ENCODE measurements around the gene DMRTC1B.
"Not testable (repeated sequence)": the region's sequence is repeated elsewhere in the genome, so short reads cannot be mapped to it uniquely, and the experiment has no call there.

DMRTC1B gene, protein sequence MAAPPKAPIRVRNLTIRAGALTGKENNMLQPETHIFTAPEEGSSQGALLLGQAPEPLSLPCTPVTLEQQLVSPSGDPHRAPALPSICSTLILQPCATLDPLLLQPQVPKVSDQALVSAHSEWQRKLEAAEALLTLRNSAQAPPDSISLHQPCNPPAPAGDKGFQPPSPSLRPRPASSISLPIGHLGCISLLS

GRCh38 chrX:72776653-72777466 is at the start of gene DMRTC1B:
Gene DMRTC1B, plus strand, starts transcription at chrX:72776890. Its CDS starts 68,246 bp downstream, at chrX:72845136.
- not testable (repeated sequence) for H3K9me3 Mint-ChIP-seq; H3K27ac Mint-ChIP-seq; H3K36me3 Mint-ChIP-seq (ENCODE audit: low read depth); H3K4me1 Mint-ChIP-seq (ENCODE audit: low read depth); H3K27me3 Mint-ChIP-seq (ENCODE audit: low read depth); H3K4me3 Mint-ChIP-seq

DNA sequence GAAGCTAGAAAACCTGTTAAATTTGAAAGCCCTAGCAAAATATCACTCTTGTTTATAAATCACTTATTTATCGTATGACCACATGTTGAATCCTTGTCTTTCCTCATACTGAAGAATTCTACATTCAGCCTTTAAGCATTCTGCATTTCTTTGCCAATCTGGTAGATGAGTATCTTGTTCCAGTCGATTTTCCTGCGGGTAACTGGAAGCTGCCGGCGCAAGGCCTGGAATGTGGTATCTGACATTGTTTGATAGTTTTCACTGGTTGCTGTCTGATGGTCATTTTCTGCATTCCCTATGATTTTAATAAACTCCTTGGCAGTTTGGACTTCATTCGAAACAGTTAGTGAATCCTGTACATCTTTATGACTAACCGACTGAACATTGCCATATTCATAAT is 48.8 kb upstream of the DMRTC1B start:
- H3K27me3 Mint-ChIP-seq (ENCODE audit: low read depth), result peaks cover 21% of the 10 kb centered on the region
- no peaks in the 10 kb centered on the region for H3K36me3 Mint-ChIP-seq (ENCODE audit: low read depth)
- no peak overlapping the region for H3K4me3 Mint-ChIP-seq
- H3K4me1 Mint-ChIP-seq (ENCODE audit: low read depth), result no peaks in the 10 kb centered on the region
- no peak overlapping the region for H3K27ac Mint-ChIP-seq
- H3K9me3 Mint-ChIP-seq, result no peaks in the 10 kb centered on the region

DNA sequence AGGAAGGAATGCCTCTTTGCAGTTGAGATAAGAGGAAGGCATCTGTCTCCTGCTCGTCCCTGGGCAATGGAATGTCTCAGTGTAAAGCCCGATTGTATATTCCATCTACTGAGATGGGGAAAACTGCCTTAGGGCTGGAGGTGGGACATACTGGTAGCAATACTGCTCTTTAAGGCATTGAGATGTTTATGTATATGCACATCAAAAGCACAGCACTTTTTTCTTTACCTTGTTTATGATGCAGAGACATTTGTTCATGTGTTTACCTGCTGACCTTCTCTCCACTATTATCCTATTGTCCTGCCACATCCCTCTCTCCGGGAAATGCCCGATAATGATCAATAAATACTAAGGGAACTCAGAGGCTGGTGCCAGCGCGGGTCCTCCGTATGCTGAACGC is 43.1 kb upstream of the DMRTC1B start:
- H3K9me3 Mint-ChIP-seq; H3K36me3 Mint-ChIP-seq (ENCODE audit: low read depth); H3K27ac Mint-ChIP-seq; H3K4me3 Mint-ChIP-seq; H3K4me1 Mint-ChIP-seq (ENCODE audit: low read depth): not testable (repeated sequence)
- H3K27me3 Mint-ChIP-seq (ENCODE audit: low read depth), result peaks cover 21% of the 10 kb centered on the region

DNA sequence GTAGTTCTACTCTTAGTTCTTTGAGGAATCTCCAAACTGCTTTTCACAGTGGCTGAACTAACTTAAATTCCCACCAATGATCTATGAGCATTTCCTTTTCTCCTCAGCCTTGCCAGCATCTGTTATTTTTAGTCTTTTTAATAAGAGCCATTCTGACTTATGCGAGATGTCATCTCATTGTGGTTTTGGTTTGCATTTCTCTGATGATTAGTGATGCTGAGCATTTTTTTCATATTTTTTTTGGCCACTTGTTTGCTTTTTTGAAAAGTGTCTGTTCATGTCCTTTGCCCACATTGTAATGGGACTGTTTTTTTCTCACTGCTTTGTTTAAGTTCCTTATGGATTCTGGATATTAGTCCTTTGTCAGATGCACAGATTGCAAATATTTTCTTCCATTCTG is 41.1 kb upstream of the DMRTC1B start:
- H3K4me1 Mint-ChIP-seq (ENCODE audit: low read depth), result no peaks in the 10 kb centered on the region
- peaks cover 21% of the 10 kb centered on the region for H3K27me3 Mint-ChIP-seq (ENCODE audit: low read depth)
- no peaks in the 10 kb centered on the region for H3K9me3 Mint-ChIP-seq
- no peak overlapping the region for H3K27ac Mint-ChIP-seq
- H3K4me3 Mint-ChIP-seq, result no peak overlapping the region
- no peaks in the 10 kb centered on the region for H3K36me3 Mint-ChIP-seq (ENCODE audit: low read depth)

DNA sequence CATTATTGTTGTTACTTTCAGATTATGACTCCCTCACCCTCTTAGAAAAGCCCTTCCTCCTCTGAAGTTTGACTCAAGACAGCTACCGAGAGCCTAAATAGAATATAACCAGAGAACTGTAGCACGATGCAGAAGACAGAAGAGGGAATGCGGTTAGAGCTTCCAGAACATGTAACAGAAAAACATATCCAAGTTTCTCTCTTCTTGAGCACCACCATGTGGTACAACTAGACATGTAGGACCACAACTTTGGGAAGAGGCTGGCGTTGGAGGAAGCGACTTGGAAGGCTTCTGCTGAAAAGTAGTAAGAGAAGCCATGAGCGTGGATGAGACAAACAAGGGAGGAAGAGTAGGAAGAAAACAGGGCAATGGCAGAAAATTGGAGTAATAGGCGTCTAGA is 31.1 kb upstream of the DMRTC1B start:
- H3K9me3 Mint-ChIP-seq; H3K27ac Mint-ChIP-seq; H3K4me1 Mint-ChIP-seq (ENCODE audit: low read depth); H3K4me3 Mint-ChIP-seq; H3K36me3 Mint-ChIP-seq (ENCODE audit: low read depth); H3K27me3 Mint-ChIP-seq (ENCODE audit: low read depth): not testable (repeated sequence)

DNA sequence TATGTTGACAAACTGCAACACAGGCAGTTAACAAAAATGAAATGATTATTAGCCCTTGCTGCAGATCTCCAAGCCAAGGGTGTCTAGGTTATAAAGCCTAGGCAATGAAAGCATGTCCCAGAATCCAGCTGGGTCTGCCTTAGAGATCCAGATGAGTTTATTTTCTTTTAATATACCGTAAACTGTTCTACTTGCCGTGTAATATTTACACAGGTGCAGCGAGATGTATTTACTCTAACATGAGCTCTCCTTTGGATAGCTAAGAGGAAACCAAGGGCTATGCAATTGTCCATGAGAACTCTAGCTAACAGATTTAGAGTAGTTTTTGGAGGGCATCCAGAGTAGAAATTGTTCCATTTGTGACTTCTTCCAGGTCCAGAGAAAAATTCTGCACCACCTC is 28.1 kb upstream of the DMRTC1B start:
- H3K9me3 Mint-ChIP-seq; H3K36me3 Mint-ChIP-seq (ENCODE audit: low read depth); H3K4me3 Mint-ChIP-seq; H3K27me3 Mint-ChIP-seq (ENCODE audit: low read depth); H3K4me1 Mint-ChIP-seq (ENCODE audit: low read depth); H3K27ac Mint-ChIP-seq: not testable (repeated sequence)

GRCh38 chrX:72760454-72760853 is 16.2 kb upstream of the DMRTC1B start:
- not testable (repeated sequence) for H3K27me3 Mint-ChIP-seq (ENCODE audit: low read depth); H3K36me3 Mint-ChIP-seq (ENCODE audit: low read depth); H3K4me3 Mint-ChIP-seq; H3K27ac Mint-ChIP-seq; H3K9me3 Mint-ChIP-seq; H3K4me1 Mint-ChIP-seq (ENCODE audit: low read depth)

DNA sequence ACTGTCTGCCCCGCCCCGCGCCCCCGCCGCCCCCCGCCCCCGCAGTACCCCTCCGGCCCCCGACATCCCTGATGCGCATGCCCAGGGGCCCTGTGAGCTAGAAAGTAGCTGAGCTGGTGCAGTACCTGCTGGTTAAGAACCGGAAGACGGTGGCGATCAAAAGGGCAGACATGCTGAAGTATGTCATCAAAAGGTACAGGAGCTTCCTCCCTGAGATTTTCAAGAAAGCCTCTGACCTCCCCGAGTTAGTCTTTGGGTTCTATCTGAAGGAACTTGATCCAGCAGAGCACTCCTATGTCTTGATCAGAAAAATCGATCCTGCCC is 739 bp downstream of the DMRTC1B start:
- H3K9me3 Mint-ChIP-seq; H3K4me3 Mint-ChIP-seq; H3K36me3 Mint-ChIP-seq (ENCODE audit: low read depth); H3K27ac Mint-ChIP-seq; H3K4me1 Mint-ChIP-seq (ENCODE audit: low read depth); H3K27me3 Mint-ChIP-seq (ENCODE audit: low read depth): not testable (repeated sequence)

GRCh38 chrX:72778146-72778545 is 1.5 kb downstream of the DMRTC1B start:
- not testable (repeated sequence) for H3K36me3 Mint-ChIP-seq (ENCODE audit: low read depth); H3K4me1 Mint-ChIP-seq (ENCODE audit: low read depth); H3K27me3 Mint-ChIP-seq (ENCODE audit: low read depth); H3K4me3 Mint-ChIP-seq; H3K9me3 Mint-ChIP-seq; H3K27ac Mint-ChIP-seq

GRCh38 chrX:72782560-72782959 is 5.9 kb downstream of the DMRTC1B start, which contains the start of gene FAM236B:
Gene FAM236B, minus strand, starts transcription at chrX:72782660. Its CDS starts 100 bp downstream, at chrX:72782560.
- not testable (repeated sequence) for H3K9me3 Mint-ChIP-seq; H3K36me3 Mint-ChIP-seq (ENCODE audit: low read depth); H3K4me1 Mint-ChIP-seq (ENCODE audit: low read depth); H3K27me3 Mint-ChIP-seq (ENCODE audit: low read depth); H3K27ac Mint-ChIP-seq; H3K4me3 Mint-ChIP-seq

- H3K27me3 Mint-ChIP-seq (ENCODE audit: low read depth); H3K27ac Mint-ChIP-seq; H3K36me3 Mint-ChIP-seq (ENCODE audit: low read depth); H3K4me1 Mint-ChIP-seq (ENCODE audit: low read depth); H3K4me3 Mint-ChIP-seq; H3K9me3 Mint-ChIP-seq: not testable (repeated sequence)
These were observed 6.8 kb downstream of the DMRTC1B start for GRCh38 chrX:72783365-72783936.

DNA sequence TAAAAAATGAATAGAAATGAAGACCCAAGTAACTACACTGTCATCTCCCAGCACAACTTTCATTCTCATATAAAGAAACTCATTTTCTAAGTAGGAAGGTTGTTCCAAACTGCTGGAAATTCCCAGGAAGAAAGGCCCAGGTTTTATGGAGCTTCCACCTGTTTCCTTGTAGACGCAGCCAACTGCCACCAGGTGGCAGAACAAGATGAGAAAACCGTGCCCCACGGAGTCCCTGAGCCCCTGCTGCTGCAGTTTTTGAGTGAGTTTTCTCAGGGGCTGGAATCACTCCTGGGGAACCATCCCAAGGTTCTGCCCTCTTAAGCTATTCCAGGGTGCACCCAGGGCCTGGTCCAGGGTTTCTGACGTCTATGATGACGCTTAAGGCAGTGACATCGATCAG is 7.3 kb downstream of the DMRTC1B start:
- not testable (repeated sequence) for H3K4me1 Mint-ChIP-seq (ENCODE audit: low read depth); H3K9me3 Mint-ChIP-seq; H3K27ac Mint-ChIP-seq; H3K27me3 Mint-ChIP-seq (ENCODE audit: low read depth); H3K36me3 Mint-ChIP-seq (ENCODE audit: low read depth); H3K4me3 Mint-ChIP-seq

DNA sequence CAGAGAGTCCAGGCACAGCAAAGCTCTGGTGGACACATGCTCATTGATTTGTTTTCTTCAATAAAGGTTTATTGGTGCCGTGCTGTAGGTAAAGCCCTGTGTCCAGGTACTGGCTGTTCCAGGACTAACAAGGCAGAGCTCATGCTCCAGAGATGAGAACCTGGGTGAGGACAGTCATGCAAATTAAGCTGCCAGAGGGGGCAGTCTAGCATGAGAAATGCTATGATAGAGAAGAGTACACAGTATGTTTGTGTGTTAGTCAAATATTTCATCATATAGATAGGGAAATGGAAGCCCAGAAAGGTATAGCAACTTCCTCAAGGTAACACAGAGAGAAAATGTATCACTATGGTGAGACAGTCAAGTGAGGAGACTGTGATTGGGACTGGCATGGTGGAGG is 11.5 kb downstream of the DMRTC1B start:
- not testable (repeated sequence) for H3K36me3 Mint-ChIP-seq (ENCODE audit: low read depth); H3K4me3 Mint-ChIP-seq; H3K4me1 Mint-ChIP-seq (ENCODE audit: low read depth); H3K27me3 Mint-ChIP-seq (ENCODE audit: low read depth); H3K9me3 Mint-ChIP-seq; H3K27ac Mint-ChIP-seq

DNA sequence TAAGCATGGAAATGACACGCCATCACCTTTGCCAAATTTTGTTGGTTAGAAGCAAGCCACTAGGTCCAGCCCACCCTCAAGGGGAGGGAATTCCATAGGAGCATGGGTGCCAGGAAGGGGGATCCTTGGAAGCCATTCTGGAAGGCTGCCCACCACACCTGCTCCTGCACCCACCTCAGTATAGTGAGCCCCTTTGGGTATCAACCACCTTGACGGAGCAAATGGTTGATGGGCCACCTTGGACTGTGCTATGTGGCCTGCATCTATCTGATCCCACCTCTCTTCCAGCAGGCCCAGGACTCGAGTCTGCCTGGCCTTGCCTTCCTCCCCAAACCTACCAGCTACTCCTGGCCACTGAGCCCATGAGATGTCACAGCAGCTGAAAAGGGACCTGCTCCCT is 13.7 kb downstream of the DMRTC1B start:
- not testable (repeated sequence) for H3K4me3 Mint-ChIP-seq; H3K9me3 Mint-ChIP-seq; H3K27ac Mint-ChIP-seq; H3K36me3 Mint-ChIP-seq (ENCODE audit: low read depth); H3K4me1 Mint-ChIP-seq (ENCODE audit: low read depth); H3K27me3 Mint-ChIP-seq (ENCODE audit: low read depth)

DNA sequence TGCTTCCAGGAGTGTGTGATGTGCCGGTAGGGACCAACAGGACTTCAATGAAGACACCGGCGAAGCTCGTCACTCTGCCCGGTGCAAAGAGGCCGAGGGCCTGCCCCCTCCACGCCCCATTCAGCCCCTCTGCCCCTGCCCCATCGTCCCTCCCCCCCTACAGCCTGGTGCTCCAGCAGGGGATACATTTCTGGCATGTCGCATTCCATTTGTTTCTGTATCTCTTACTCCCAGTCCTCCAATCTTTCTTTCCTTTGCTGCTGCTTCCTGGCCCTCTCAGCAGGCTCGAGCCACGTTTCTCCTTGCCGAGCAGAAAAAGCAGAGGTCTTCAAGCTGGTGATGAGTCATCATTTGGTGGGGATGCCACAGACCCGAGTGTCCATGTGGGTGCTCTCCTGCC is 31.4 kb downstream of the DMRTC1B start, which contains the start of gene FAM236D:
Gene FAM236D, minus strand, starts transcription at position 101 of the 400 bp plus-strand sequence. Its CDS starts 100 bp downstream, at position 1.
- not testable (repeated sequence) for H3K4me3 Mint-ChIP-seq; H3K9me3 Mint-ChIP-seq; H3K4me1 Mint-ChIP-seq (ENCODE audit: low read depth); H3K27ac Mint-ChIP-seq; H3K36me3 Mint-ChIP-seq (ENCODE audit: low read depth); H3K27me3 Mint-ChIP-seq (ENCODE audit: low read depth)

All from T-helper 1 cell treated with Interleukin-12 subunit alpha and Interleukin-12 subunit beta and Interleukin-4 antibody, amounts not matched to agents 30 μg/mL and 1 μg/mL, for 36 hours (primary cell).